Heart right ventricle (tissue), 16 donors: ENCODE measurements around the gene GLI1. TPM values are rescaled to one million over a fixed set of nuclear protein-coding genes. Genes with fewer than 3 reads are reported as not detected.

Experiments used
- ATAC-seq, 8 donors: fragments of 200-7000 bp; cut with Tn5 transposase; one replicate each; pipeline ENCODE4 v1.9.1; 2020; ENCODE audit warnings: mild to moderate bottlenecking in 8 of 8, moderate library complexity in 8 of 8, moderate number of reproducible peaks in 1 of 8
- DNase-seq, 2 donors: peaks; one replicate each; pipeline ENCODE4 v3.0.0-alpha.2; 2020
- H3K27ac ChIP-seq, 10 donors: fragments of 200-600 bp; sonication (generic) in 2 of 10; one replicate each; pipeline versions ENCODE4 v1.5.0 to v1.8.0; 2020 to 2022; ENCODE audit warnings: mild to moderate bottlenecking in 3 of 10
- H3K27me3 ChIP-seq, 7 donors: fragments of 200-600 bp; one replicate each; pipeline ENCODE4 v1.8.0; 2021 to 2022; ENCODE audit warnings: mild to moderate bottlenecking in 2 of 7
- H3K36me3 ChIP-seq, 9 donors: fragments of 200-600 bp; sonication (generic) in 1 of 9; one replicate each; pipeline versions ENCODE4 v1.5.0 to v1.8.0; 2020 to 2022; ENCODE audit warnings: mild to moderate bottlenecking in 2 of 9
- H3K4me1 ChIP-seq, 9 donors: fragments of 200-600 bp; sonication (generic) in 1 of 9; one replicate each; pipeline versions ENCODE4 v1.5.0 to v1.8.0; 2020 to 2022; ENCODE audit warnings: mild to moderate bottlenecking in 4 of 9
- H3K4me3 ChIP-seq, 10 donors: fragments of 200-600 bp; sonication (generic) in 2 of 10; one replicate each; pipeline versions ENCODE4 v1.5.0 to v1.8.0; 2020 to 2022; ENCODE audit warnings: mild to moderate bottlenecking in 7 of 10, moderate library complexity in 2 of 10
- H3K9me3 ChIP-seq, 11 donors: fragments of 200-600 bp in 10 of 11; sonication (generic) in 2 of 11; one replicate each; pipeline versions ENCODE4 v1.5.0 to v1.8.0; 2013 to 2022; ENCODE audit warnings: mild to moderate bottlenecking in 2 of 11, control low read depth in 1 of 11, moderate library complexity in 1 of 11
- WGBS, 2 donors: extraction: QIAGEN DNeasy Blood & Tissue Kit; methylation state at CpG; one replicate each; pipeline ENCODE4 v1.1.7; 2013; ENCODE audit warnings: inconsistent platforms in 1 of 2; 5-methylcytosine and 5-hydroxymethylcytosine counted together
- intact Hi-C, 10 donors: fragments of 100-400 bp; cut with DNase I; formaldehyde crosslinking; loops; one replicate each; pipeline versions ENCODE4 v1.11.1 to v1.14.2; 2022
- polyA plus RNA-seq, 2 donors: library from polyadenylated mRNA; stranded (reverse); fragments of 200-250 nt; gene quantifications; one replicate each; pipeline ENCODE4 v1.2.3, GENCODE V29; 2013
- total RNA-seq, 10 donors: library from RNA; stranded (reverse); fragmentation: NEBNext Ultra II Directional in 3 of 10; extraction: Animal tissue kit (Norgen Biotek cat#: 25700) in 3 of 10; gene quantifications; one replicate each; pipeline versions ENCODE4 v1.2.1 to v1.2.4, GENCODE V29; 2021 to 2023
- TF ChIP-seq, protein P1 (sequence below), 9 donors: fragments of 200-600 bp; sonication (generic) in 2 of 9; IDR thresholded peaks; one replicate each; pipeline versions ENCODE4 v1.5.0 to v1.8.0; 2021 to 2022; ENCODE audit warnings: antibody characterized with exemption in 9 of 9, mild to moderate bottlenecking in 5 of 9, moderate library complexity in 1 of 9
- donor health status: Arrhythmogenic right ventricular cardiomyopathy.
- donor health status: ischemic (EF 13 %, LVEDD 7.1; RV severe dilation, severe dysfunction).
- donor health status: healthy with polysubstance abuse.
- donor health status: DM: no; HTN: yes; CAD: no.
- donor health status: DM: no; HTN: no; CAD: no.
- donor health status: ischemic (EF 25% LVEDD 6.9; RV normal size, moderate dysfunction).
- donor health status: ischemic (EF 25% LVEDD 5.7; RV mildly dilated, moderate dysfunction).
- donor health status: healthy.
- donor health status: DM: yes; HTN: yes; CAD: no.
- donor health status: Ischemic cardiomyopathy.
- donor health status: ischemic (EF 35%, LVEDD 5.7; RV mildly dilated, moderate dysfunction).
- donor health status: nonischemic (EF 11% LVEDD 7.7; RV severe dilation, severe dysfunction).
- donor health status: DM: yes; HTN: yes; CAD: no.
- donor health status: PGD.
- donor health status: ischemic (EF 29% LVEDD 5.4; RV normal size, mild dysfunction).
- donor health status: nonischemic (EF 23%, LVEDD 6.1; RV moderate dilation, normal function).

Gene GLI1
- total and polyA plus RNA-seq, 12 donors = 0.12 to 1.2 (median 0.59) TPM

DNA sequence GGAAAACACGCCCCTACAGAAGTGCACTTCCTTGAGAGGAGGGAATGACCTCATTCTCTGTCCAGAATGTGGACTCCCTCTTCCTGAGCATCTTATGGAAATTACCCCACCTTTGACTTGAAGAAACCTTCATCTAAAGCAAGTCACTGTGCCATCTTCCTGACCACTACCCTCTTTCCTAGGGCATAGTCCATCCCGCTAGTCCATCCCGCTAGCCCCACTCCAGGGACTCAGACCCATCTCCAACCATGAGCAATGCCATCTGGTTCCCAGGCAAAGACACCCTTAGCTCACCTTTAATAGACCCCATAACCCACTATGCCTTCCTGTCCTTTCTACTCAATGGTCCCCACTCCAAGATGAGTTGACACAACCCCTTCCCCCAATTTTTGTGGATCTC lies 9.5 kb upstream of the GLI1 start:
- Histone ChIP-seq H3K9me3 (no peaks in the 10 kb centered on the region), H3K36me3 (no peaks in the 10 kb centered on the region), H3K4me1 (peaks cover 0 to 23% (median 9%) of the 10 kb centered on the region in 9 donors), H3K27me3 (no peaks in the 10 kb centered on the region), H3K27ac (no peak overlapping the region), H3K4me3 (no peak overlapping the region)
- no peak for DNase-seq
- ATAC-seq = no peak
- TF ChIP-seq, protein P1, sequence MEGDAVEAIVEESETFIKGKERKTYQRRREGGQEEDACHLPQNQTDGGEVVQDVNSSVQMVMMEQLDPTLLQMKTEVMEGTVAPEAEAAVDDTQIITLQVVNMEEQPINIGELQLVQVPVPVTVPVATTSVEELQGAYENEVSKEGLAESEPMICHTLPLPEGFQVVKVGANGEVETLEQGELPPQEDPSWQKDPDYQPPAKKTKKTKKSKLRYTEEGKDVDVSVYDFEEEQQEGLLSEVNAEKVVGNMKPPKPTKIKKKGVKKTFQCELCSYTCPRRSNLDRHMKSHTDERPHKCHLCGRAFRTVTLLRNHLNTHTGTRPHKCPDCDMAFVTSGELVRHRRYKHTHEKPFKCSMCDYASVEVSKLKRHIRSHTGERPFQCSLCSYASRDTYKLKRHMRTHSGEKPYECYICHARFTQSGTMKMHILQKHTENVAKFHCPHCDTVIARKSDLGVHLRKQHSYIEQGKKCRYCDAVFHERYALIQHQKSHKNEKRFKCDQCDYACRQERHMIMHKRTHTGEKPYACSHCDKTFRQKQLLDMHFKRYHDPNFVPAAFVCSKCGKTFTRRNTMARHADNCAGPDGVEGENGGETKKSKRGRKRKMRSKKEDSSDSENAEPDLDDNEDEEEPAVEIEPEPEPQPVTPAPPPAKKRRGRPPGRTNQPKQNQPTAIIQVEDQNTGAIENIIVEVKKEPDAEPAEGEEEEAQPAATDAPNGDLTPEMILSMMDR (IDR thresholded peaks at IDR 0.05) = no peak
- intact Hi-C loops = loop anchor here in 5 of 10 donors (5.0 to 10.0 kb wide), 4 partner anchors 138 to 188 kb away; no protein-coding TSS in a partner anchor
- 79 to 97% methylated on average over 3 of the region's 3 CpGs for WGBS, 2 donors

DNA sequence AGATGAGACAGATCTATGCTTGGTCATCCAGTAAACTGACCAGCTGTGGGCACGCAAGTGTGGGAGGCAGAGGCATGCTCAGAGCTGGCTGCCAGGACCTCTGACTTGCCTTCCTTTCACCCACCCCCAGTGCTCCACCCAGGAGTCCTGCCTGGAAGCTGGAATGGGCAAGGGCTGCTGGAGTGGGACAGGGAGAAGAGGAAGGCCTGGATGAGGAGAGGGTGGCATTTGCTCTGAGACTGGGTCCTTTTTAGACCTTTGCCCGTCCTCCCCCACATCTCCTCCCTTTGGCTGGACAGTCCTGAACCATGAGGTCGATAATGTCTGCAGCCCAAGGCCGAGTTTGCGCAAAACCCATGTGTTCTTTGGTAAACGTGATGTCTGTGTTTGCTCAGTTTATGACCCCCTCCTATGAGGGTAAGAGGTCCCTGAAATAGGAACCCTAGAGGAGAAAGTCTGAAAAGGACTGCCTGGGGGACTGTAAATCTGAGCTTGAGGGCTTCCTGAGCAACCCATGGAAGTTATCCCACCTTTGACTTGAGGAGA lies 8.3 kb upstream of the GLI1 start:
- ATAC-seq (no peak), DNase-seq (no peak)
- TF ChIP-seq, protein P1 (IDR thresholded peaks at IDR 0.05) = no peak
- Histone ChIP-seq H3K4me3 (no peak overlapping the region), H3K27ac (peak overlapping the region in 8 of 10 donors; percentile 41 to 95 (median 86)), H3K9me3 (no peaks in the 10 kb centered on the region), H3K36me3 (no peaks in the 10 kb centered on the region), H3K4me1 (peaks cover 0 to 26% (median 9%) of the 10 kb centered on the region in 9 donors), H3K27me3 (no peaks in the 10 kb centered on the region)
- WGBS, 2 donors = 79 to 89% methylated on average over 6 of the region's 6 CpGs
- intact Hi-C loops = loop anchor here in 5 of 10 donors (5.0 to 10.0 kb wide), 4 partner anchors 139 to 189 kb away; no protein-coding TSS in a partner anchor

- intact Hi-C loops = loop anchor here in 9 of 10 donors (2.0 to 10.0 kb wide), 9 partner anchors 22 to 190 kb away; partner anchors contain the start of gene R3HDM2 (in 2 of the 9)
- H3K4me3 ChIP-seq = peak overlapping the region in 3 of 10 donors; percentile 8 to 10 (median 10)
These were observed 7.2 kb upstream of the GLI1 start for GRCh38 chr12:57452181-57452936.

More at GRCh38 chr12:57452181-57452936, 7.2 kb upstream of the GLI1 start:
- DNase-seq (peak; percentile 42 to 75), ATAC-seq (peak; percentile 84 to 93 (median 90))
- Histone ChIP-seq H3K27ac (peak overlapping the region; percentile 38 to 95 (median 84)), H3K27me3 (no peaks in the 10 kb centered on the region), H3K4me1 (peaks cover 0 to 26% (median 9%) of the 10 kb centered on the region in 9 donors), H3K9me3 (no peaks in the 10 kb centered on the region), H3K36me3 (no peaks in the 10 kb centered on the region)
- TF ChIP-seq, protein P1 (IDR thresholded peaks at IDR 0.05) = no peak
- 4 to 11% methylated on average over 9 of the region's 9 CpGs for WGBS, 2 donors
